Hippocampal formation (tissue), 2 donors: ENCODE measurements around the gene TPBGL.

Experiments used
- DNase-seq, 2 donors: peaks; one replicate each; lab custom pipeline; 2025; lab: John Stamatoyannopoulos, UW

Gene TPBGL

GRCh38 chr11:75240311-75241035 is at the start of gene TPBGL:
TSS of gene TPBGL (plus strand) at chr11:75240774. CDS start at chr11:75241050, 276 bp downstream.
- DNase-seq = no peak

- DNase-seq = no peak
Measured at GRCh38 chr11:75191330-75191717, 49.2 kb upstream of the TPBGL start.

GRCh38 chr11:75193271-75193670 is 47.3 kb upstream of the TPBGL start:
- no peak for DNase-seq

- DNase-seq = no peak
Measured at GRCh38 chr11:75193711-75194110, 46.9 kb upstream of the TPBGL start.

GRCh38 chr11:75194147-75194546 is 46.4 kb upstream of the TPBGL start:
- no peak for DNase-seq

- DNase-seq = peak in 1 of 2 donors; percentile 66
Measured at GRCh38 chr11:75195167-75195962, 45.2 kb upstream of the TPBGL start.

- DNase-seq = no peak
Measured at GRCh38 chr11:75196426-75196825, 44.1 kb upstream of the TPBGL start.

- no peak for DNase-seq
Measured at GRCh38 chr11:75197512-75198277, 42.9 kb upstream of the TPBGL start.

GRCh38 chr11:75198278-75198973 is 42.1 kb upstream of the TPBGL start:
- no peak for DNase-seq

GRCh38 chr11:75199412-75199955 is 41.1 kb upstream of the TPBGL start:
- DNase-seq = no peak

GRCh38 chr11:75200051-75200450 is 40.5 kb upstream of the TPBGL start:
- DNase-seq = no peak

- DNase-seq = no peak
Measured at GRCh38 chr11:75200531-75200930, 40.0 kb upstream of the TPBGL start.

- no peak for DNase-seq
Measured at GRCh38 chr11:75201771-75202170, 38.8 kb upstream of the TPBGL start.

- DNase-seq = no peak
Measured at GRCh38 chr11:75202195-75202594, 38.4 kb upstream of the TPBGL start.

GRCh38 chr11:75203138-75203537 is 37.4 kb upstream of the TPBGL start:
- no peak for DNase-seq

GRCh38 chr11:75203641-75204011 is 36.9 kb upstream of the TPBGL start:
- DNase-seq = no peak

- DNase-seq = no peak
Measured at GRCh38 chr11:75204012-75204674, 36.4 kb upstream of the TPBGL start.

- DNase-seq = peak; percentile 25 to 54
Measured at GRCh38 chr11:75204685-75205563, 35.6 kb upstream of the TPBGL start.

GRCh38 chr11:75205564-75206020 is 35.0 kb upstream of the TPBGL start:
- DNase-seq = no peak

- no peak for DNase-seq
Measured at GRCh38 chr11:75208446-75208845, 32.1 kb upstream of the TPBGL start.
